ENCODE measurements around the gene ARHGEF17.
A peak's percentile ranks its signal among the peaks of the same experiment; 100 is the strongest.

Gene ARHGEF17

GRCh38 chr11:73386546-73386945 lies 78.5 kb downstream of the ARHGEF17 start:
- CTCF ChIA-PET, result interaction anchor here (1.2 to 1.5 kb wide), 2 partner anchors 36 to 239 kb away, joined by 4 to 6 read pairs; no protein-coding TSS in a partner anchor
- no peak for DNase-seq
- Mint-ChIP-seq H3K9me3 (no peaks in the 10 kb centered on the region), H3K27ac (peak overlapping the region; percentile 82), H3K36me3 (peaks cover 2% of the 10 kb centered on the region), H3K4me3 (no peak overlapping the region), H3K4me1 (peaks cover 63% of the 10 kb centered on the region), H3K27me3 (no peaks in the 10 kb centered on the region)

- Mint-ChIP-seq H3K4me3 (no peak overlapping the region), H3K27ac (peak overlapping the region; percentile 82), H3K36me3 (peaks cover 2% of the 10 kb centered on the region)
Observed at GRCh38 chr11:73387594-73388264, 79.7 kb downstream of the ARHGEF17 start.

GRCh38 chr11:73388265-73389133 lies 80.4 kb downstream of the ARHGEF17 start:
- H3K4me3 Mint-ChIP-seq, result no peak overlapping the region
- H3K4me1 Mint-ChIP-seq, result peaks cover 47% of the 10 kb centered on the region
- H3K27ac Mint-ChIP-seq, result peak overlapping the region; percentile 80
- no peaks in the 10 kb centered on the region for H3K9me3 Mint-ChIP-seq
- CTCF ChIA-PET, result interaction anchor here (1.3 kb wide), 1 partner anchor 37 kb away, joined by 6 read pairs; no protein-coding TSS in a partner anchor
- no peaks in the 10 kb centered on the region for H3K27me3 Mint-ChIP-seq
- peaks cover 7% of the 10 kb centered on the region for H3K36me3 Mint-ChIP-seq
- no peak for DNase-seq

More at GRCh38 chr11:73387594-73388264, 79.7 kb downstream of the ARHGEF17 start:
- CTCF ChIA-PET, result interaction anchor here (1.2 to 1.5 kb wide), 3 partner anchors 37 to 238 kb away, joined by 4 to 6 read pairs (median 6); no protein-coding TSS in a partner anchor
- Mint-ChIP-seq H3K27me3 (no peaks in the 10 kb centered on the region), H3K4me1 (peaks cover 54% of the 10 kb centered on the region), H3K9me3 (no peaks in the 10 kb centered on the region)
- DNase-seq, result no peak

- peak overlapping the region; percentile 62 for H3K27ac Mint-ChIP-seq
- peaks cover 11% of the 10 kb centered on the region for H3K36me3 Mint-ChIP-seq
Observed at GRCh38 chr11:73389134-73389525, 81.1 kb downstream of the ARHGEF17 start.

GRCh38 chr11:73389916-73390315 lies 81.8 kb downstream of the ARHGEF17 start:
- H3K4me3 Mint-ChIP-seq, result no peak overlapping the region
- H3K4me1 Mint-ChIP-seq, result peaks cover 33% of the 10 kb centered on the region
- H3K27ac Mint-ChIP-seq, result no peak overlapping the region
- H3K27me3 Mint-ChIP-seq, result no peaks in the 10 kb centered on the region
- H3K9me3 Mint-ChIP-seq, result no peaks in the 10 kb centered on the region
- CTCF ChIA-PET, result interaction anchor here (1.3 to 1.4 kb wide), 2 partner anchors 10 to 39 kb away, joined by 4 to 9 read pairs; no protein-coding TSS in a partner anchor
- peaks cover 11% of the 10 kb centered on the region for H3K36me3 Mint-ChIP-seq
- no peak for DNase-seq

More at GRCh38 chr11:73389134-73389525, 81.1 kb downstream of the ARHGEF17 start:
- CTCF ChIA-PET, result interaction anchor here (1.3 to 1.4 kb wide), 2 partner anchors 10 to 38 kb away, joined by 4 to 9 read pairs; no protein-coding TSS in a partner anchor
- no peaks in the 10 kb centered on the region for H3K9me3 Mint-ChIP-seq
- no peak overlapping the region for H3K4me3 Mint-ChIP-seq
- no peaks in the 10 kb centered on the region for H3K27me3 Mint-ChIP-seq
- no peak for DNase-seq
- H3K4me1 Mint-ChIP-seq, result peaks cover 41% of the 10 kb centered on the region

- no peak for DNase-seq
- Mint-ChIP-seq H3K27me3 (no peaks in the 10 kb centered on the region), H3K27ac (no peak overlapping the region), H3K4me3 (no peak overlapping the region), H3K9me3 (no peaks in the 10 kb centered on the region), H3K4me1 (peaks cover 24% of the 10 kb centered on the region), H3K36me3 (peaks cover 13% of the 10 kb centered on the region)
- CTCF ChIA-PET, result interaction anchor here (1.3 to 1.4 kb wide), 2 partner anchors 11 to 40 kb away, joined by 4 to 9 read pairs; no protein-coding TSS in a partner anchor
Observed at GRCh38 chr11:73390601-73391565, 82.8 kb downstream of the ARHGEF17 start.

DNA sequence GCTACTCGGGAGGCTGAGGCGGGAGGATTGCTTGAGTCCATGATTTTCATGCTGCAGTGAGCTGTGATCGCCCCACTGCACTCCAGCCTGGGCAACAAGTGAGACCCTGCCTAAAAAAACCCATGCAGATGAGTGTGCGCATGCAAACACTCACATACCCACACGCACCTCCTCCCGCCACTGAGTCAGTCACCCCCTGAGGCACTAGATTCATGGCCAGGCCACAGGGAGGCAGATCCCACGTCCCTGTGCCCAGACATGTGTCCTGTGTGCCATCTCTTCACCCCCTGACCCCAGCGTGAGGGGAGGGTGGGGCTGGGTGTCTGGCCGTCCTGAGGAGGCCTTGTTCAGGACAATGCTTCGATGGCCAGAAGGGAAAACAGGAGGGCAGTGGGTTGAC lies 83.6 kb downstream of the ARHGEF17 start:
- Mint-ChIP-seq H3K4me3 (no peak overlapping the region), H3K27me3 (no peaks in the 10 kb centered on the region), H3K36me3 (peaks cover 13% of the 10 kb centered on the region), H3K27ac (no peak overlapping the region), H3K4me1 (peaks cover 16% of the 10 kb centered on the region), H3K9me3 (no peaks in the 10 kb centered on the region)
- CTCF ChIA-PET, result interaction anchor here (0.8 to 2.4 kb wide), 2 partner anchors 41 to 269 kb away, joined by 4 to 9 read pairs; no protein-coding TSS in a partner anchor
- DNase-seq, result no peak

- H3K9me3 Mint-ChIP-seq, result no peaks in the 10 kb centered on the region
- CTCF ChIA-PET, result interaction anchor here (0.7 to 2.4 kb wide), 17 partner anchors 7 to 269 kb away, joined by 3 to 62 read pairs (median 5); partner anchors contain the start of gene ARHGEF17
- no peaks in the 10 kb centered on the region for H3K27me3 Mint-ChIP-seq
- no peak for DNase-seq
- H3K4me1 Mint-ChIP-seq, result peaks cover 9% of the 10 kb centered on the region
- no peak overlapping the region for H3K27ac Mint-ChIP-seq
- H3K36me3 Mint-ChIP-seq, result peaks cover 16% of the 10 kb centered on the region
- no peak overlapping the region for H3K4me3 Mint-ChIP-seq
Observed at GRCh38 chr11:73392108-73393010, 84.3 kb downstream of the ARHGEF17 start.

DNA sequence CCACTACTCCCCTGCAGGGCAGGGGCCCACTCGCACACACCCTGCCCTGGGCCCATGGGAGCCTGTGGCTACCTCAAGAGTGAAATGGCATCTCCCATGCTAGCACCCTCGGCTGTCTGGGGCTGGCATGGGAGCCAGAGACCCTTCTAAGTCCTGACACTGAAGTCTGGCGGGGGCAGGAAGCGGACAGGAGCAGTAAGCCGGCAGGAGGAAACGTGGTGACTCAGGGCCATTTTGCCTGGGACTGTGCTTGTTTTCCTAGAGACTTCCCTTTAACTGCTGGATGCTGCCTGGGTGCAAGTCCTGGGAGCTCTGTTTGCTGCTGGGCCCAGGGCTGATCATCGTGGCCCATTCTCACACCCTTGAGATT lies 84.9 kb downstream of the ARHGEF17 start:
- no peak for DNase-seq
- CTCF ChIA-PET, result interaction anchor here (0.7 to 2.4 kb wide), 19 partner anchors 8 to 268 kb away, joined by 3 to 62 read pairs (median 5); partner anchors contain the start of gene ARHGEF17
- peaks cover 5% of the 10 kb centered on the region for H3K4me1 Mint-ChIP-seq
- H3K4me3 Mint-ChIP-seq, result no peak overlapping the region
- H3K27ac Mint-ChIP-seq, result peak overlapping the region; percentile 61
- no peaks in the 10 kb centered on the region for H3K9me3 Mint-ChIP-seq
- peaks cover 16% of the 10 kb centered on the region for H3K36me3 Mint-ChIP-seq
- no peaks in the 10 kb centered on the region for H3K27me3 Mint-ChIP-seq

DNA sequence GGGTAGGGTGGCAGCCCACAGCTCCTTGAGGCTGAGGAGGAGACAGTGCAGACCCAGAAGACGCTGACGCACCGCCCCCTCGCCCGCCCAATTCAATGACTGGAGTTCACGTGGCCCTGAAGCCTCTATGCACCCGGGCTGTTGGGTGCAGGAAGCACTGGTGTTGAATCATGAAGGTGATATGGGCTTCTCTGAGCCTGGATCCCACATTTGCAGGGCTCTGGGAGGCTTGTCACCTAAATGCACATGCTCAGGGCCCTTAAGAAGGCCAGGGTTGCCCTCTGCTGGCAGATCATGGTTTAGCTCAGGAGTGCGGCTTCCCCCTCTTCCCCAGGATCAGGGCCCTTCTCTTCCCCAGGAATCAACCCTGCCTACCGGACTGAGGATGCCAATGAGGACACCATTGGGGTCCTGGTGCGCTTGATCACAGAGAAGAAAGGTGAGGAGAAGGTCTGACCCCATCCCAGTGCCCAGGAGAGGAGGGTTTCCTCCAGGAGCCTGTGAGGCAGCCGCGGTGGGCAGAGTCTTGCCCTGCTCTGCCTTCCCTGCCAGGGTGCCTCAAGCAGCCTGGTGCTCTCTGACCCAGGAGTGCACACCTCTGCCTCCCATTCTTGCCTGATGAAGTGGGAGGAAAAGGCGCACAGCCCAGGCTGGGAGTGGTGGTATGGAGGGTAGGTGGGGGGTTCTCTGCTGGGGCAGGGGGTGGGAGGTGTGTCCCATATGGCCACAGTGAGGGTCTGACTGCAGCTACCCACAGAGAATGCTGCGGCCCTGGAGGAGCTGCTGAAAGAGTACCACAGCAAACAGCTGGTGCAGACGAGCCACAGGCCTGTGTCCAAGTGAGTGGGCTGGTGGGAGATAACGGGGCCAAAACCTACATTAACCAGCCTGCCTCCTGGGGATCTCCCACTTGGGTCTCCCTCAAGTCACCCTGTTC lies 85.7 kb downstream of the ARHGEF17 start:
- no peaks in the 10 kb centered on the region for H3K4me1 Mint-ChIP-seq
- DNase-seq, result peak; percentile 82
- no peaks in the 10 kb centered on the region for H3K27me3 Mint-ChIP-seq
- CTCF ChIA-PET, result interaction anchor here (0.7 to 2.4 kb wide), 20 partner anchors 9 to 267 kb away, joined by 3 to 62 read pairs (median 4); partner anchors contain the start of gene ARHGEF17
- no peak overlapping the region for H3K4me3 Mint-ChIP-seq
- H3K9me3 Mint-ChIP-seq, result no peaks in the 10 kb centered on the region
- H3K27ac Mint-ChIP-seq, result peak overlapping the region; percentile 61
- peaks cover 16% of the 10 kb centered on the region for H3K36me3 Mint-ChIP-seq

GRCh38 chr11:73394416-73395296 lies 86.6 kb downstream of the ARHGEF17 start:
- Mint-ChIP-seq H3K9me3 (no peaks in the 10 kb centered on the region), H3K4me3 (no peak overlapping the region), H3K4me1 (no peaks in the 10 kb centered on the region), H3K36me3 (peaks cover 15% of the 10 kb centered on the region), H3K27me3 (no peaks in the 10 kb centered on the region), H3K27ac (no peak overlapping the region)
- CTCF ChIA-PET, result interaction anchor here (1.1 to 7.3 kb wide), 7 partner anchors 15 to 87 kb away, joined by 3 to 62 read pairs (median 7); partner anchors contain the start of gene ARHGEF17
- DNase-seq, result no peak
